Measurements from ENCODE around the gene UGT1A9. TPM values are rescaled to one million over a fixed set of nuclear protein-coding genes. Genes with fewer than 3 reads are reported as not detected.

The UGT1A9 gene
- polyA plus RNA-seq, 1 donor (not counting 4 experiments of a cell fraction or from before 2014, with no cell fraction given), result not detected

- dilution Hi-C loops (cut with MboI; ENCODE audit: extremely low pct_ligation_motif_present, low sequenced_read_pairs), result no loop called here
- Histone ChIP-seq H3K9ac (ENCODE audit: control insufficient read depth, extremely low read depth, insufficient read depth, low read length) (no peak within 1 kb of the TSS), H3K79me2 (ENCODE audit: control insufficient read depth, insufficient read depth, low read length) (no peaks in the 10 kb centered on the region), H4K20me1 (ENCODE audit: control insufficient read depth, extremely low read depth, insufficient read depth, low read length) (no peaks in the 10 kb centered on the region), H3K27me3 (ENCODE audit: control insufficient read depth, extremely low read depth, insufficient read depth, low read length) (no peaks in the 10 kb centered on the region), H3K9me1 (ENCODE audit: control insufficient read depth, extremely low read depth, insufficient read depth, low read length) (no peaks in the 10 kb centered on the region), H3K9me3 (ENCODE audit: control insufficient read depth, low read depth, low read length) (peaks cover 3% of the 10 kb centered on the region), H3K27ac (ENCODE audit: control insufficient read depth, insufficient read depth, low read length) (no peak within 1 kb of the TSS), H3K4me1 (ENCODE audit: control insufficient read depth, extremely low read depth, insufficient read depth, low read length) (no peaks in the 10 kb centered on the region), H3K36me3 (ENCODE audit: control insufficient read depth in 2 of 2, extremely low read depth in 1 of 2, insufficient read depth in 2 of 2, low read length in 2 of 2) (no peaks in the 10 kb centered on the region), H3K4me2 (ENCODE audit: control insufficient read depth, extremely low read depth, insufficient read depth, low read depth, low read length) (no peak within 1 kb of the TSS), H3K4me3 (ENCODE audit: control insufficient read depth in 2 of 3, extremely low read depth in 1 of 3, insufficient read depth in 2 of 3, low read depth in 1 of 3, low read length in 3 of 3) (no peak within 1 kb of the TSS), H2AFZ (ENCODE audit: control insufficient read depth, low read length) (no peak within 1 kb of the TSS)
- TF ChIP-seq EZH2 (IDR thresholded peaks at IDR 0.05; ENCODE audit: low read length), result no peak
- TF ChIP-seq CTCF (optimal IDR thresholded peaks at IDR 0.05 in 1 of 3, IDR thresholded peaks at IDR 0.05 in 1 of 3, conservative IDR thresholded peaks at IDR 0.05 in 1 of 3; ENCODE audit: extremely low read depth in 1 of 3, insufficient read depth in 2 of 3, low read length in 3 of 3), result no peak
- no peak for DNase-seq (ENCODE audit: low read depth, low spot score)
- no peak for FAIRE-seq
Observed at GRCh38 chr2:233778030-233778429, 106.3 kb downstream of the UGT1A9 start, which contains the start of gene MROH2A. MROH2A (plus strand) TSS chr2:233778330; CDS start chr2:233779359, 1,029 bp downstream.

- no peak overlapping the region for H3K9ac ChIP-seq (ENCODE audit: control insufficient read depth, extremely low read depth, insufficient read depth, low read length)
Observed at GRCh38 chr2:233779722-233780121, 108.0 kb downstream of the UGT1A9 start.

More at GRCh38 chr2:233779722-233780121, 108.0 kb downstream of the UGT1A9 start:
- H3K9me3 ChIP-seq (ENCODE audit: control insufficient read depth, low read depth, low read length), result peaks cover 3% of the 10 kb centered on the region
- dilution Hi-C loops (cut with MboI; ENCODE audit: extremely low pct_ligation_motif_present, low sequenced_read_pairs), result no loop called here
- H2AFZ ChIP-seq (ENCODE audit: control insufficient read depth, low read length), result no peak overlapping the region
- FAIRE-seq (no peak), DNase-seq (ENCODE audit: low read depth, low spot score) (no peak)
- H4K20me1 ChIP-seq (ENCODE audit: control insufficient read depth, extremely low read depth, insufficient read depth, low read length), result no peaks in the 10 kb centered on the region
- H3K4me3 ChIP-seq (ENCODE audit: control insufficient read depth in 2 of 3, extremely low read depth in 1 of 3, insufficient read depth in 2 of 3, low read depth in 1 of 3, low read length in 3 of 3), result no peak overlapping the region
- no peaks in the 10 kb centered on the region for H3K4me1 ChIP-seq (ENCODE audit: control insufficient read depth, extremely low read depth, insufficient read depth, low read length)
- H3K27ac ChIP-seq (ENCODE audit: control insufficient read depth, insufficient read depth, low read length), result no peak overlapping the region
- H3K79me2 ChIP-seq (ENCODE audit: control insufficient read depth, insufficient read depth, low read length), result no peaks in the 10 kb centered on the region
- no peaks in the 10 kb centered on the region for H3K9me1 ChIP-seq (ENCODE audit: control insufficient read depth, extremely low read depth, insufficient read depth, low read length)
- no peak overlapping the region for H3K4me2 ChIP-seq (ENCODE audit: control insufficient read depth, extremely low read depth, insufficient read depth, low read depth, low read length)
- H3K27me3 ChIP-seq (ENCODE audit: control insufficient read depth, extremely low read depth, insufficient read depth, low read length), result no peaks in the 10 kb centered on the region
- H3K36me3 ChIP-seq (ENCODE audit: control insufficient read depth in 2 of 2, extremely low read depth in 1 of 2, insufficient read depth in 2 of 2, low read length in 2 of 2), result no peaks in the 10 kb centered on the region
- TF ChIP-seq CTCF (optimal IDR thresholded peaks at IDR 0.05 in 1 of 3, IDR thresholded peaks at IDR 0.05 in 1 of 3, conservative IDR thresholded peaks at IDR 0.05 in 1 of 3; ENCODE audit: extremely low read depth in 1 of 3, insufficient read depth in 2 of 3, low read length in 3 of 3) (no peak), EZH2 (IDR thresholded peaks at IDR 0.05; ENCODE audit: low read length) (no peak)

Measured in keratinocyte (primary cell).